ENCODE measurements around the gene METTL4.

METTL4 gene

GRCh38 chr18:2536493-2536892 lies 34.8 kb downstream of the METTL4 start:
- Histone ChIP-seq H3K4me3 (no peak overlapping the region), H3K27ac (no peak overlapping the region)
- no peak for DNase-seq (ENCODE audit: low spot score)
- no peak for TF ChIP-seq CTCF (IDR thresholded peaks at IDR 0.05)

GRCh38 chr18:2536063-2536462 lies 35.2 kb downstream of the METTL4 start:
- Histone ChIP-seq H3K4me3 (no peak overlapping the region), H3K27ac (no peak overlapping the region)
- DNase-seq (ENCODE audit: low spot score) = no peak
- TF ChIP-seq CTCF (IDR thresholded peaks at IDR 0.05) = no peak

- Histone ChIP-seq H3K4me3 (no peak overlapping the region), H3K27ac (no peak overlapping the region)
- no peak for DNase-seq (ENCODE audit: low spot score)
- no peak for TF ChIP-seq CTCF (IDR thresholded peaks at IDR 0.05)
Measured at GRCh38 chr18:2535419-2535910, 35.8 kb downstream of the METTL4 start.

- no peak for DNase-seq (ENCODE audit: low spot score)
- Histone ChIP-seq H3K4me3 (no peak overlapping the region), H3K27ac (no peak overlapping the region)
- no peak for TF ChIP-seq CTCF (IDR thresholded peaks at IDR 0.05)
Measured at GRCh38 chr18:2534906-2535305, 36.4 kb downstream of the METTL4 start.

GRCh38 chr18:2532797-2533196 lies 38.5 kb downstream of the METTL4 start:
- TF ChIP-seq CTCF (IDR thresholded peaks at IDR 0.05) = no peak
- Histone ChIP-seq H3K4me3 (no peak overlapping the region), H3K27ac (no peak overlapping the region)
- no peak for DNase-seq (ENCODE audit: low spot score)

GRCh38 chr18:2531751-2532150 lies 39.6 kb downstream of the METTL4 start:
- Histone ChIP-seq H3K4me3 (no peak overlapping the region), H3K27ac (no peak overlapping the region)
- no peak for TF ChIP-seq CTCF (IDR thresholded peaks at IDR 0.05)
- DNase-seq (ENCODE audit: low spot score) = no peak

- H3K27ac ChIP-seq = no peak overlapping the region
- no peak for TF ChIP-seq CTCF (IDR thresholded peaks at IDR 0.05)
- no peak overlapping the region for H3K4me3 ChIP-seq
- no peak for DNase-seq (ENCODE audit: low spot score)
Measured at GRCh38 chr18:2529154-2529553, 42.2 kb downstream of the METTL4 start.
